ENCODE measurements around the gene RNF20. TPM values are rescaled to one million over a fixed set of nuclear protein-coding genes. Genes with fewer than 3 reads are reported as not detected.

RNF20 gene
- total and polyA plus RNA-seq, 12 donors: 13.2 to 64.4 (median 54.6) TPM

DNA sequence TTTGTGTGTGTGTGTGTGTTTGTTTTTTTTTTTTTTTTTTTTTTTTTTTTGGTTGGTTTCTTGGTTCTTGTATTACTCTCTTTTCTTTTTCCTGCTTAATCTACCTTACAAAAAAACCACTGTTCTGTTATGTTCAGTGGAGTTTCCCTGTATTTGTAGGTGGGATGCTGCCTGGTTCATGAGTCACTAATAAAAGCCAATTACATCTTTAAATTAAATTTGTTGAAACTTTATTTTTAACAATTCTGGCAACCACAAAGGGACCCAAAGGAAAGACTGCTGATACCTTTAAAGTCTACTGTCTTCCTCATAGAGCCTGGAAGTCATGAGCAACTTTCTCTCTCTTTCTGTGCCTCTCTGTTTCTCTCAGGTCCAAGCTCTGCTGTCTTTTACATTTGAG is 29.5 kb upstream of the RNF20 start:
- Histone ChIP-seq H3K4me1 (peaks cover 0 to 11% (median 0%) of the 10 kb centered on the region in 9 donors), H3K36me3 (no peaks in the 10 kb centered on the region), H3K27ac (no peak overlapping the region), H3K27me3 (no peaks in the 10 kb centered on the region), H3K4me3 (no peak overlapping the region), H3K9me3 (no peaks in the 10 kb centered on the region)
- intact Hi-C loops (cut with DNase I): no loop called here
- TF ChIP-seq CTCF (IDR thresholded peaks at IDR 0.05): no peak
- ATAC-seq: no peak
- no peak for DNase-seq

- Histone ChIP-seq H3K27me3 (no peaks in the 10 kb centered on the region), H3K4me1 (peaks cover 0 to 11% (median 6%) of the 10 kb centered on the region in 9 donors), H3K36me3 (no peaks in the 10 kb centered on the region), H3K9me3 (no peaks in the 10 kb centered on the region), H3K27ac (peak overlapping the region in 2 of 10 donors; percentile 14 to 15), H3K4me3 (no peak overlapping the region)
- ATAC-seq: peak in 1 of 8 donors; percentile 24
- intact Hi-C loops (cut with DNase I): no loop called here
- no peak for DNase-seq
- 24 to 38% methylated on average over 5 of the region's 5 CpGs for whole genome bisulfite sequencing, 2 donors
- TF ChIP-seq CTCF (IDR thresholded peaks at IDR 0.05): no peak
These were observed 25.4 kb upstream of the RNF20 start for GRCh38 chr9:101508211-101508610.

DNA sequence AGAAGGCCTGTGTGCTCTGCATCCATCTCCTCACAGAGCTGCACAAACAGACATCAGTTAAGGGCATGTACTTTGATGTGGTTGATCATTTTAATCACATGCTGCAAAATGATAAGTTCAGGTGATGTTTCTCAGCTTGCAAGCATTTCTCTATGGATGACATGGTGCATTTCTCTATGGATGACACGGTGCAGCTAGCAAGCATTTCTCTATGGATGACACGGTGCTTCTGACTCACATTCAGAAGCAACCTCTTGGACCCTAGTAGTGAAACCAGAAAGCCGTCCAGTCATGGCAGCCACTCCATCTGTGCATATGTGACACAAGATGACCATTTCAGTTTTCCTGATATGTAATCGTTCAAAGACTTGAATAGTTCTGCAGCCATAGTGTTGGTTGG is 24.1 kb upstream of the RNF20 start:
- WGBS, 2 donors: 85 to 93% methylated on average over 4 of the region's 4 CpGs
- H3K4me3 ChIP-seq: no peak overlapping the region
- DNase-seq (no peak), ATAC-seq (no peak)
- intact Hi-C loops (cut with DNase I): no loop called here
- H3K27me3 ChIP-seq: no peaks in the 10 kb centered on the region
- H3K36me3 ChIP-seq: no peaks in the 10 kb centered on the region
- peaks cover 0 to 24% (median 14%) of the 10 kb centered on the region in 9 donors for H3K4me1 ChIP-seq
- no peak for TF ChIP-seq CTCF (IDR thresholded peaks at IDR 0.05)
- H3K9me3 ChIP-seq: no peaks in the 10 kb centered on the region
- H3K27ac ChIP-seq: no peak overlapping the region

- no peaks in the 10 kb centered on the region for H3K9me3 ChIP-seq
- H3K4me3 ChIP-seq: no peak overlapping the region
- H3K4me1 ChIP-seq: peaks cover 0 to 28% (median 14%) of the 10 kb centered on the region in 9 donors
- no peak overlapping the region for H3K27ac ChIP-seq
- H3K27me3 ChIP-seq: no peaks in the 10 kb centered on the region
- no peaks in the 10 kb centered on the region for H3K36me3 ChIP-seq
- 74 to 90% methylated on average over 6 of the region's 6 CpGs for WGBS, 2 donors
- intact Hi-C loops (cut with DNase I): no loop called here
- ATAC-seq: no peak
- no peak for TF ChIP-seq CTCF (IDR thresholded peaks at IDR 0.05)
- DNase-seq: no peak
These were observed 23.2 kb upstream of the RNF20 start for GRCh38 chr9:101510459-101510858.

Data from heart right ventricle (tissue), 16 donors.